ENCODE results near the gene ADAM12. TPM values are rescaled to one million over a fixed set of nuclear protein-coding genes. Genes with fewer than 3 reads are reported as not detected.

The ADAM12 gene
- total RNA-seq, 1 experiment from 2014 or later, result 0.24 TPM

DNA sequence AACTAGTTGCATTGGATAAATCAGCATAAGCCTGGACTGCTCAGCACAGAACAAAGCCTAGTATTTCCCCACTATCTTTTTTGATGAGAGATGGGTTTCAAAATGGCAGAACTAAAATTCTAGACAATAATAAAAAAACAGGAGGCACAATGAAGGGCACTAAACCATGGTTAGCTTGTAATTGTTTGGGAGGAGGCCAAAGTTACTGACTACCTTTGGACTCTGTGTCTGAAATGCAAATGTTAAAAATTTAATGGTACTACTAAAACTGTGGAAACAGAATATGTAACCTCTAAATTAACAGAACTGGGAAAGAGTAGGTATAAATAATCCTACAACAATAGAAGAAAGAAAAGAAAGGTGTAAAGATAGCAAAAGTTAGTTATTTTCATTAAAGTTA, 13.0 kb downstream of the ADAM12 start:
- Histone ChIP-seq H3K27ac (ENCODE audit: insufficient read length, low read depth, low read length) (no peak overlapping the region), H3K4me2 (ENCODE audit: insufficient read depth, insufficient read length, low read length) (no peak overlapping the region), H3K18ac (ENCODE audit: insufficient read length, low read depth, low read length) (no peak overlapping the region), H2BK5ac (ENCODE audit: insufficient read length, low read length) (no peak overlapping the region), H4K5ac (ENCODE audit: insufficient read length, low read depth, low read length) (no peak overlapping the region), H3K79me1 (ENCODE audit: insufficient read depth, low read depth, low read length, poor library complexity, severe bottlenecking) (no peaks in the 10 kb centered on the region), H2BK15ac (ENCODE audit: low read depth, low read length) (no peak overlapping the region), H4K91ac (ENCODE audit: insufficient read length, low read depth, low read length) (no peak overlapping the region), H3K23me2 (ENCODE audit: insufficient read length, low read depth, low read length, poor library complexity, severe bottlenecking) (no peaks in the 10 kb centered on the region), H4K20me1 (ENCODE audit: control insufficient read depth, insufficient read depth, insufficient read length) (no peaks in the 10 kb centered on the region), H2AK5ac (ENCODE audit: insufficient read length, low read length) (no peak overlapping the region), H3K9ac (ENCODE audit: extremely low read depth, insufficient read length, low read length) (no peak overlapping the region), H2BK20ac (ENCODE audit: low read depth, low read length, poor library complexity, severe bottlenecking) (no peak overlapping the region), H3T11ph (ENCODE audit: low read length) (no peak overlapping the region), H3K4me1 (ENCODE audit: insufficient read depth, low read length) (no peaks in the 10 kb centered on the region), H4K8ac (replicated peaks; ENCODE audit: insufficient read length, low read depth, low read length) (no peak overlapping the region), H2AFZ (ENCODE audit: low read length) (no peak overlapping the region), H3K27me3 (ENCODE audit: insufficient read depth, low read length) (no peaks in the 10 kb centered on the region), H3K23ac (ENCODE audit: insufficient read length, low read depth, low read length) (no peak overlapping the region), H3K56ac (ENCODE audit: insufficient read length, low read depth, low read length) (no peak overlapping the region), H3K9me3 (ENCODE audit: control insufficient read depth, low read depth, low read length) (no peaks in the 10 kb centered on the region), H3K14ac (ENCODE audit: insufficient read depth, low read length) (no peak overlapping the region), H3K79me2 (ENCODE audit: insufficient read depth, low read length) (no peaks in the 10 kb centered on the region), H3K4ac (ENCODE audit: low read depth, low read length) (no peak overlapping the region), H2BK120ac (ENCODE audit: low read depth, low read length, poor library complexity, severe bottlenecking) (no peak overlapping the region), H2BK12ac (ENCODE audit: insufficient read length, low read depth, low read length) (no peak overlapping the region)
- DNase-seq, result no peak
- Mint-ChIP-seq H3K27me3 (ENCODE audit: low read depth) (no peaks in the 10 kb centered on the region; the same call in none of the 2 replicates), H3K9me3 (peaks cover 30 to 46% of the 10 kb centered on the region in 2 experiments), H3K4me1 (peaks cover 2 to 3% of the 10 kb centered on the region in 2 experiments; a peak in 2 of 4 replicates), H3K36me3 (ENCODE audit: insufficient read depth in 1 of 3, low read depth in 3 of 3) (peaks cover 7 to 36% (median 18%) of the 10 kb centered on the region in 3 experiments), H3K4me3 (no peak overlapping the region), H3K27ac (no peak overlapping the region)
- TF ChIP-seq, protein P1, sequence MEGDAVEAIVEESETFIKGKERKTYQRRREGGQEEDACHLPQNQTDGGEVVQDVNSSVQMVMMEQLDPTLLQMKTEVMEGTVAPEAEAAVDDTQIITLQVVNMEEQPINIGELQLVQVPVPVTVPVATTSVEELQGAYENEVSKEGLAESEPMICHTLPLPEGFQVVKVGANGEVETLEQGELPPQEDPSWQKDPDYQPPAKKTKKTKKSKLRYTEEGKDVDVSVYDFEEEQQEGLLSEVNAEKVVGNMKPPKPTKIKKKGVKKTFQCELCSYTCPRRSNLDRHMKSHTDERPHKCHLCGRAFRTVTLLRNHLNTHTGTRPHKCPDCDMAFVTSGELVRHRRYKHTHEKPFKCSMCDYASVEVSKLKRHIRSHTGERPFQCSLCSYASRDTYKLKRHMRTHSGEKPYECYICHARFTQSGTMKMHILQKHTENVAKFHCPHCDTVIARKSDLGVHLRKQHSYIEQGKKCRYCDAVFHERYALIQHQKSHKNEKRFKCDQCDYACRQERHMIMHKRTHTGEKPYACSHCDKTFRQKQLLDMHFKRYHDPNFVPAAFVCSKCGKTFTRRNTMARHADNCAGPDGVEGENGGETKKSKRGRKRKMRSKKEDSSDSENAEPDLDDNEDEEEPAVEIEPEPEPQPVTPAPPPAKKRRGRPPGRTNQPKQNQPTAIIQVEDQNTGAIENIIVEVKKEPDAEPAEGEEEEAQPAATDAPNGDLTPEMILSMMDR (conservative IDR thresholded peaks at IDR 0.05), result no peak

Data from H9 (cell line).